Measurements from ENCODE around the gene SEC22A. TPM values are rescaled to one million over a fixed set of nuclear protein-coding genes. Genes with fewer than 3 reads are reported as not detected.

SEC22A gene
- 20.9 TPM for total RNA-seq

- no peaks in the 10 kb centered on the region for H3K27me3 ChIP-seq (ENCODE audit: insufficient read depth, low read length)
- H3K4me1 ChIP-seq (ENCODE audit: insufficient read depth, low read length): peaks cover 14% of the 10 kb centered on the region
- H3K9me3 ChIP-seq (ENCODE audit: low read depth, low read length): no peaks in the 10 kb centered on the region
- peak within 1 kb of the TSS; percentile 94 for H3K4me3 ChIP-seq (ENCODE audit: low read length)
These were observed at the start of gene SEC22A for GRCh38 chr3:123201557-123202427. TSS of gene SEC22A (plus strand) at chr3:123201943. CDS start at chr3:123209218, 7,275 bp downstream.

GRCh38 chr3:123152687-123153086 is 49.1 kb upstream of the SEC22A start:
- peaks cover 28% of the 10 kb centered on the region for H3K4me1 ChIP-seq (ENCODE audit: insufficient read depth, low read length)
- no peak overlapping the region for H3K4me3 ChIP-seq (ENCODE audit: low read length)
- no peaks in the 10 kb centered on the region for H3K9me3 ChIP-seq (ENCODE audit: low read depth, low read length)
- no peaks in the 10 kb centered on the region for H3K27me3 ChIP-seq (ENCODE audit: insufficient read depth, low read length)

- no peaks in the 10 kb centered on the region for H3K9me3 ChIP-seq (ENCODE audit: low read depth, low read length)
- H3K4me3 ChIP-seq (ENCODE audit: low read length): no peak overlapping the region
- peaks cover 28% of the 10 kb centered on the region for H3K4me1 ChIP-seq (ENCODE audit: insufficient read depth, low read length)
- no peaks in the 10 kb centered on the region for H3K27me3 ChIP-seq (ENCODE audit: insufficient read depth, low read length)
These were observed 48.4 kb upstream of the SEC22A start for GRCh38 chr3:123153125-123154019.

- Histone ChIP-seq H3K4me1 (ENCODE audit: insufficient read depth, low read length) (peaks cover 28% of the 10 kb centered on the region), H3K9me3 (ENCODE audit: low read depth, low read length) (no peaks in the 10 kb centered on the region), H3K27me3 (ENCODE audit: insufficient read depth, low read length) (no peaks in the 10 kb centered on the region), H3K4me3 (ENCODE audit: low read length) (no peak overlapping the region)
These were observed 47.4 kb upstream of the SEC22A start for GRCh38 chr3:123154020-123154985.

- H3K27me3 ChIP-seq (ENCODE audit: insufficient read depth, low read length): no peaks in the 10 kb centered on the region
- no peaks in the 10 kb centered on the region for H3K9me3 ChIP-seq (ENCODE audit: low read depth, low read length)
- peaks cover 28% of the 10 kb centered on the region for H3K4me1 ChIP-seq (ENCODE audit: insufficient read depth, low read length)
- H3K4me3 ChIP-seq (ENCODE audit: low read length): no peak overlapping the region
These were observed 46.2 kb upstream of the SEC22A start for GRCh38 chr3:123155471-123156011.

- Histone ChIP-seq H3K4me1 (ENCODE audit: insufficient read depth, low read length) (peaks cover 28% of the 10 kb centered on the region), H3K9me3 (ENCODE audit: low read depth, low read length) (no peaks in the 10 kb centered on the region), H3K27me3 (ENCODE audit: insufficient read depth, low read length) (no peaks in the 10 kb centered on the region), H3K4me3 (ENCODE audit: low read length) (no peak overlapping the region)
These were observed 45.3 kb upstream of the SEC22A start for GRCh38 chr3:123156276-123156995.

GRCh38 chr3:123157209-123157597 is 44.5 kb upstream of the SEC22A start:
- Histone ChIP-seq H3K4me3 (ENCODE audit: low read length) (no peak overlapping the region), H3K27me3 (ENCODE audit: insufficient read depth, low read length) (no peaks in the 10 kb centered on the region), H3K9me3 (ENCODE audit: low read depth, low read length) (no peaks in the 10 kb centered on the region), H3K4me1 (ENCODE audit: insufficient read depth, low read length) (peaks cover 28% of the 10 kb centered on the region)

GRCh38 chr3:123157598-123158287 is 44.0 kb upstream of the SEC22A start:
- no peaks in the 10 kb centered on the region for H3K9me3 ChIP-seq (ENCODE audit: low read depth, low read length)
- no peak overlapping the region for H3K4me3 ChIP-seq (ENCODE audit: low read length)
- peaks cover 23% of the 10 kb centered on the region for H3K4me1 ChIP-seq (ENCODE audit: insufficient read depth, low read length)
- no peaks in the 10 kb centered on the region for H3K27me3 ChIP-seq (ENCODE audit: insufficient read depth, low read length)

GRCh38 chr3:123158330-123158729 is 43.4 kb upstream of the SEC22A start:
- H3K27me3 ChIP-seq (ENCODE audit: insufficient read depth, low read length): no peaks in the 10 kb centered on the region
- H3K9me3 ChIP-seq (ENCODE audit: low read depth, low read length): no peaks in the 10 kb centered on the region
- no peak overlapping the region for H3K4me3 ChIP-seq (ENCODE audit: low read length)
- H3K4me1 ChIP-seq (ENCODE audit: insufficient read depth, low read length): peaks cover 17% of the 10 kb centered on the region

GRCh38 chr3:123158899-123159390 is 42.8 kb upstream of the SEC22A start:
- Histone ChIP-seq H3K4me1 (ENCODE audit: insufficient read depth, low read length) (peaks cover 11% of the 10 kb centered on the region), H3K4me3 (ENCODE audit: low read length) (no peak overlapping the region), H3K9me3 (ENCODE audit: low read depth, low read length) (no peaks in the 10 kb centered on the region), H3K27me3 (ENCODE audit: insufficient read depth, low read length) (no peaks in the 10 kb centered on the region)

GRCh38 chr3:123159926-123160635 is 41.7 kb upstream of the SEC22A start:
- Histone ChIP-seq H3K4me3 (ENCODE audit: low read length) (no peak overlapping the region), H3K4me1 (ENCODE audit: insufficient read depth, low read length) (no peaks in the 10 kb centered on the region), H3K27me3 (ENCODE audit: insufficient read depth, low read length) (no peaks in the 10 kb centered on the region), H3K9me3 (ENCODE audit: low read depth, low read length) (no peaks in the 10 kb centered on the region)

- Histone ChIP-seq H3K9me3 (ENCODE audit: low read depth, low read length) (no peaks in the 10 kb centered on the region), H3K27me3 (ENCODE audit: insufficient read depth, low read length) (no peaks in the 10 kb centered on the region), H3K4me1 (ENCODE audit: insufficient read depth, low read length) (no peaks in the 10 kb centered on the region), H3K4me3 (ENCODE audit: low read length) (no peak overlapping the region)
These were observed 40.6 kb upstream of the SEC22A start for GRCh38 chr3:123161167-123161566.

GRCh38 chr3:123163141-123163540 is 38.6 kb upstream of the SEC22A start:
- H3K4me1 ChIP-seq (ENCODE audit: insufficient read depth, low read length): no peaks in the 10 kb centered on the region
- no peak overlapping the region for H3K4me3 ChIP-seq (ENCODE audit: low read length)
- no peaks in the 10 kb centered on the region for H3K9me3 ChIP-seq (ENCODE audit: low read depth, low read length)
- no peaks in the 10 kb centered on the region for H3K27me3 ChIP-seq (ENCODE audit: insufficient read depth, low read length)

All from mononuclear cell (primary cell).